HK-2 (cell line): ENCODE measurements around the gene LRRC25.

ENCODE experiments used
- DNase-seq: peaks from one replicate; pipeline ENCODE4 v3.0.0-alpha.2; 2018; ENCODE audit not compliant: unreplicated experiment

The LRRC25 gene

GRCh38 chr19:18397242-18398202 is at the start of gene LRRC25:
Gene LRRC25, minus strand, starts transcription at chr19:18397622. Its CDS starts 659 bp downstream, at chr19:18396963.
- DNase-seq: no peak

- no peak for DNase-seq
These were observed 49.5 kb upstream of the LRRC25 start for GRCh38 chr19:18446811-18447359.

- DNase-seq: no peak
These were observed 48.9 kb upstream of the LRRC25 start for GRCh38 chr19:18446145-18446810.

GRCh38 chr19:18445262-18445948 is 48.0 kb upstream of the LRRC25 start:
- no peak for DNase-seq

GRCh38 chr19:18444513-18444912 is 47.1 kb upstream of the LRRC25 start:
- DNase-seq: no peak

GRCh38 chr19:18443831-18444230 is 46.4 kb upstream of the LRRC25 start:
- DNase-seq: no peak

GRCh38 chr19:18443406-18443805 is 46.0 kb upstream of the LRRC25 start:
- DNase-seq: no peak

- no peak for DNase-seq
These were observed 45.5 kb upstream of the LRRC25 start for GRCh38 chr19:18442941-18443340.

- no peak for DNase-seq
These were observed 44.7 kb upstream of the LRRC25 start for GRCh38 chr19:18441804-18442788.

GRCh38 chr19:18440936-18441803 is 43.7 kb upstream of the LRRC25 start:
- no peak for DNase-seq

GRCh38 chr19:18440415-18440877 is 43.0 kb upstream of the LRRC25 start:
- no peak for DNase-seq

GRCh38 chr19:18439910-18440237 is 42.5 kb upstream of the LRRC25 start:
- no peak for DNase-seq

GRCh38 chr19:18439025-18439909 is 41.8 kb upstream of the LRRC25 start:
- DNase-seq: no peak

GRCh38 chr19:18438331-18439024 is 41.1 kb upstream of the LRRC25 start:
- no peak for DNase-seq

GRCh38 chr19:18437491-18438330 is 40.3 kb upstream of the LRRC25 start, which contains the start of gene ISYNA1:
Gene ISYNA1, minus strand, starts transcription at chr19:18438133. Its CDS starts 154 bp downstream, at chr19:18437979.
- DNase-seq: peak; percentile 78

GRCh38 chr19:18436671-18437490 is 39.5 kb upstream of the LRRC25 start:
- DNase-seq: peak; percentile 89
